ENCODE data around the gene GRIK4. TPM values are rescaled to one million over a fixed set of nuclear protein-coding genes. Genes with fewer than 3 reads are reported as not detected.

GRIK4 gene
- total RNA-seq, 2 experiments from 2014 or later = 0.06 TPM; not detected in 1

DNA sequence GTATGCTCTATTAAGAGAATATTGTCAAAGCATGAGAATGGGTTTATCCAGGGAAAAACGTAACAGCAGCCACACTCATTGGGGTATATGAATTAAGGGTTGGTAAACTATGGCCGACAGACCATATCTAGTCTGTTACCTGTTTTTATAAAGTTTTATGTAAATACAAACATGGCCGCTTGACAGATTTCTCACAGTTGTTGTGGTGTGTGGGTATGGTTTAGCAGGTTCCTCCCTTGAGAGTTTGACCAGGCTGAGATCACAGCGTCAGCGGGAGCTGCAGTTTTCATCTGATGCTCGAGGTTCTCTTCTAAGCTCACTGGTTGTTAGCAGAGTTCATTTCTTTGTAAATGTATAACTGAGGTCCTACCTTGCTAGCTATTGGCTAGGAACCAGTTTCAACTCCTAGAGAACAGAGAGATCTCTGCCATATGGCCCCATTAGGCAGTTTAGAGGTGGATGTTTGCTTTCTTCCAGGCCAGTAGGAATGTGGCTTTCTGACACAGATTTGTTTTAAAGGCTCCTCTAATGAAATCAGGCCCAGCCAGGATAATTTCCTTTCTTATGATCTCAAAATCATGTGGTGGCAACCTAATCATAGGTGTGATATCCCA lies 45.5 kb upstream of the GRIK4 start:
- Histone ChIP-seq H2AFZ (ENCODE audit: low read length) (no peak overlapping the region), H3K4me2 (ENCODE audit: low read length) (no peak overlapping the region), H4K20me1 (ENCODE audit: insufficient read depth, low read length) (no peaks in the 10 kb centered on the region), H3K27ac (ENCODE audit: low read depth, low read length, poor library complexity, severe bottlenecking) (no peak overlapping the region), H3K9me3 (ENCODE audit: low read length) (no peaks in the 10 kb centered on the region), H3K36me3 (ENCODE audit: insufficient read depth, low read length) (peaks cover 29% of the 10 kb centered on the region), H3K4me1 (ENCODE audit: insufficient read depth, low read length, poor library complexity, severe bottlenecking) (no peaks in the 10 kb centered on the region), H3K9me2 (ENCODE audit: insufficient read depth, low read length) (no peaks in the 10 kb centered on the region), H3K4me3 (ENCODE audit: low read depth, low read length, poor library complexity, severe bottlenecking) (no peak overlapping the region), H3K79me2 (ENCODE audit: insufficient read depth, low read depth, low read length) (no peaks in the 10 kb centered on the region)
- TF ChIP-seq EZH2phosphoT487 (IDR thresholded peaks at IDR 0.05; ENCODE audit: borderline replicate concordance, low read depth, low read length) (no peak), CTCF (conservative IDR thresholded peaks at IDR 0.05; ENCODE audit: low read length) (no peak)
- CTCF ChIA-PET (ENCODE audit: unreplicated experiment) = no interaction called here
- DNase-seq (ENCODE audit: low spot score) = no peak
- BruUV-seq (replicated peaks) = no TSS peak
- intact Hi-C loops (cut with micrococcal nuclease; ENCODE audit: unreplicated experiment) = no loop called here
- POLR2A ChIA-PET = no interaction called here

- no TSS peak for BruUV-seq (replicated peaks)
- no peaks in the 10 kb centered on the region for H3K79me2 ChIP-seq (ENCODE audit: insufficient read depth, low read depth, low read length)
- TF ChIP-seq EZH2phosphoT487 (IDR thresholded peaks at IDR 0.05; ENCODE audit: borderline replicate concordance, low read depth, low read length) (no peak), CTCF (conservative IDR thresholded peaks at IDR 0.05; ENCODE audit: low read length) (no peak)
- H3K36me3 ChIP-seq (ENCODE audit: insufficient read depth, low read length) = peaks cover 16% of the 10 kb centered on the region; the same call in 1 of the 2 replicates
- ChIA-PET POLR2A (interaction anchor here (1.1 kb wide), 1 partner anchor 9 kb away, joined by 4 read pairs; no protein-coding TSS in a partner anchor), CTCF (ENCODE audit: unreplicated experiment) (no interaction called here)
- no peaks in the 10 kb centered on the region for H3K4me1 ChIP-seq (ENCODE audit: insufficient read depth, low read length, poor library complexity, severe bottlenecking)
- no peak overlapping the region for H3K4me2 ChIP-seq (ENCODE audit: low read length)
- H3K9me2 ChIP-seq (ENCODE audit: insufficient read depth, low read length) = no peaks in the 10 kb centered on the region
- no peak for DNase-seq (ENCODE audit: low spot score)
- no peak overlapping the region for H3K27ac ChIP-seq (ENCODE audit: low read depth, low read length, poor library complexity, severe bottlenecking)
- H4K20me1 ChIP-seq (ENCODE audit: insufficient read depth, low read length) = no peaks in the 10 kb centered on the region
- H3K4me3 ChIP-seq (ENCODE audit: low read depth, low read length, poor library complexity, severe bottlenecking) = no peak overlapping the region
- intact Hi-C loops (cut with micrococcal nuclease; ENCODE audit: unreplicated experiment) = no loop called here
- no peak overlapping the region for H2AFZ ChIP-seq (ENCODE audit: low read length)
- H3K9me3 ChIP-seq (ENCODE audit: low read length) = no peaks in the 10 kb centered on the region
Measured at GRCh38 chr11:120467627-120468026, 43.9 kb upstream of the GRIK4 start.

DNA sequence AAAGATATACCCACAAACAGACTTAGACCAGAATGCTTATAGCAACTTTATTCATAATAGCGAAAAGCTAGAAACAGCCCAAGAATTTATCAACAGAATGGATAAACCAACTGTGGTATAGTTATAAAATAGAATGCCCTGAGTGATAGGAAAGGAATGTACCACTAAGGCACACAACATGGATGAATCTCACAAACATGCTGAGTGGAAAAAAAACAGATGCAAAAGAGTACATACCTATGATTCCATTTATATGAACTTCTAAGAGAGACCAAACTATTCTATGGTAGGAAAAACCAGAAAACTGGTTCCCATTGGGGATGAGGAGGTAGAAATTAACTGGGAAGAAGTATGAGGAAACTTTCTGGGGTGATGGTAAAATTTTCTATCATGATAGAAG lies 40.4 kb upstream of the GRIK4 start:
- BruUV-seq (replicated peaks) = no TSS peak
- ChIA-PET CTCF (ENCODE audit: unreplicated experiment) (no interaction called here), POLR2A (no interaction called here)
- Histone ChIP-seq H3K4me2 (ENCODE audit: low read length) (no peak overlapping the region), H4K20me1 (ENCODE audit: insufficient read depth, low read length) (no peaks in the 10 kb centered on the region), H3K9me2 (ENCODE audit: insufficient read depth, low read length) (no peaks in the 10 kb centered on the region), H3K4me1 (ENCODE audit: insufficient read depth, low read length, poor library complexity, severe bottlenecking) (no peaks in the 10 kb centered on the region), H3K27ac (ENCODE audit: low read depth, low read length, poor library complexity, severe bottlenecking) (no peak overlapping the region), H3K4me3 (ENCODE audit: low read depth, low read length, poor library complexity, severe bottlenecking) (no peak overlapping the region), H3K79me2 (ENCODE audit: insufficient read depth, low read depth, low read length) (no peaks in the 10 kb centered on the region), H3K36me3 (ENCODE audit: insufficient read depth, low read length) (peaks cover 16% of the 10 kb centered on the region; the same call in 1 of the 2 replicates), H2AFZ (ENCODE audit: low read length) (no peak overlapping the region), H3K9me3 (ENCODE audit: low read length) (no peaks in the 10 kb centered on the region)
- intact Hi-C loops (cut with micrococcal nuclease; ENCODE audit: unreplicated experiment) = no loop called here
- TF ChIP-seq EZH2phosphoT487 (IDR thresholded peaks at IDR 0.05; ENCODE audit: borderline replicate concordance, low read depth, low read length) (no peak), CTCF (conservative IDR thresholded peaks at IDR 0.05; ENCODE audit: low read length) (no peak)
- DNase-seq (ENCODE audit: low spot score) = no peak

All from OCI-LY7 (cell line).